LNCAP (cell line): ENCODE data around the gene TPRG1L.

Experiments
- TF ChIP-seq, protein P1 (sequence below): fragments of 450-650 bp; IDR thresholded peaks from 2 replicates; pipeline ENCODE4 v1.5.1; 2017; ENCODE audit warnings: mild to moderate bottlenecking

The TPRG1L gene

DNA sequence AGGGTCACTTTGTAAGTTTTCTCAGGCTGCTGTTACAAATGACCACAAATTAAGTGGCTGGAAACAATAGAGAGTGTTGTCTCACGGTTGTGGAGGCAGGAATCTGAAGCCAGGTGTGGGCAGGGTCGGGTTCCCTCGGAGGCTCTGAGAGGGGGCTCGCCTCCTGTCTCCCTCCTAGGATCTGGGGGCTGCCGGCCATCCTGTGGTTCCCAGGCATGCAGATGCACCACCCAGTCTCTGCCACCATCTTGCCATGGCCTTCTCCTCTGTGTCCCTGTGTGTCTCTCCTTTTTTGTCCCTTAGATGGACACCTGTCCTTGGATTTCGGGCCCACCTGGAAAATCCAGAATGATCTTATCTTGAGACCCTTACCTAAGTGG is 32.3 kb downstream of the TPRG1L start:
- TF ChIP-seq, protein P1, sequence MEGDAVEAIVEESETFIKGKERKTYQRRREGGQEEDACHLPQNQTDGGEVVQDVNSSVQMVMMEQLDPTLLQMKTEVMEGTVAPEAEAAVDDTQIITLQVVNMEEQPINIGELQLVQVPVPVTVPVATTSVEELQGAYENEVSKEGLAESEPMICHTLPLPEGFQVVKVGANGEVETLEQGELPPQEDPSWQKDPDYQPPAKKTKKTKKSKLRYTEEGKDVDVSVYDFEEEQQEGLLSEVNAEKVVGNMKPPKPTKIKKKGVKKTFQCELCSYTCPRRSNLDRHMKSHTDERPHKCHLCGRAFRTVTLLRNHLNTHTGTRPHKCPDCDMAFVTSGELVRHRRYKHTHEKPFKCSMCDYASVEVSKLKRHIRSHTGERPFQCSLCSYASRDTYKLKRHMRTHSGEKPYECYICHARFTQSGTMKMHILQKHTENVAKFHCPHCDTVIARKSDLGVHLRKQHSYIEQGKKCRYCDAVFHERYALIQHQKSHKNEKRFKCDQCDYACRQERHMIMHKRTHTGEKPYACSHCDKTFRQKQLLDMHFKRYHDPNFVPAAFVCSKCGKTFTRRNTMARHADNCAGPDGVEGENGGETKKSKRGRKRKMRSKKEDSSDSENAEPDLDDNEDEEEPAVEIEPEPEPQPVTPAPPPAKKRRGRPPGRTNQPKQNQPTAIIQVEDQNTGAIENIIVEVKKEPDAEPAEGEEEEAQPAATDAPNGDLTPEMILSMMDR = no peak

DNA sequence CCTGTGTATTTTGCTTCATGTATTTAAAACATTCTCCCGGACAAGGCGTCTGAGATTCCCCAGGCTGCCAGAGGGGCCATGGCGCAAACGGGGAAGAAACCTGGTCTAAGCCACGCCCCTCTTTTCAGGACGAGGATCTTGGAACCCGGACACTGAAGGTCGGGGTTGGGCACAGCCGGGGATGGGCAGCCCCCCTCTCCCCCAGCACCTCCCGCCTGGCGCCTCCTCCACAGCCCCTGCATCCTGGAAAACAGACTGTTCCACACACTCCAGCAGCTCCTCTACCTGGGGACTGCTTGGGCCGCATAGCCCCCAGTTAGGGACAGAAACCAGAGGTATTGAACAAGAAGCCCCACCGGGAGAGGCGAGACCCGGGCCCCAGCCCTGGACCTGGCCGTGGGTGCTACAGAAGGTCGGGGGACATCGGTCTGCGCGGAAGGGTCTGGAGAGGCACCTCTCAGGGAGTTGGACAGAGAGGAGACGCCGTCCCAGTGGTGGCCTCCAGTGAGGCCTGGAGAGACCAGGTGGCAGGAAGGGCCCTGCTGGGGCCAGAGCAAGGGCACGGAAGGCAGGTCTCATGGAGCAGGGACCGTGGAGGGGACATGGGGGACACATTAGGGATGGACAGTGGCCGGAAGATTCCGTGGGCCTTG is 32.9 kb downstream of the TPRG1L start:
- TF ChIP-seq, protein P1 = no peak

DNA sequence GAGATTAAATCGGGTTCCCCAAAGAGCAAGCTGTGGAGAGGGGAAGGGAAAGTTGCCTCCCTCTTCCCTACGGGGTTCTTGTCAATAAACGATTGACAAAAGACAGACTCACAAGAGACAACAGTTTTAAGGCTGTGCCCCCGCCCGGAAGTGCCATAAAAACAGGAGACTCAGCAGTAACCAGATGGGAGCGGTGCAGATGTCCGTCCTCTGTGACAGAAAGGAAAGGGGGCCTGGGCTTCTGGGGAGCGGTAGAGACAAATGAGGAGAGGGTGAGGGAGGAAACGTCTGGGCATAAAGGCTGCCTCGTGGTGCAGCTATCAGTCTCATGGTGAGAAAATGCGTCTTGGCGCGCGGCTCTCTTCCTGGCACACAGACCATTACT is 33.4 kb downstream of the TPRG1L start:
- TF ChIP-seq, protein P1 = no peak

DNA sequence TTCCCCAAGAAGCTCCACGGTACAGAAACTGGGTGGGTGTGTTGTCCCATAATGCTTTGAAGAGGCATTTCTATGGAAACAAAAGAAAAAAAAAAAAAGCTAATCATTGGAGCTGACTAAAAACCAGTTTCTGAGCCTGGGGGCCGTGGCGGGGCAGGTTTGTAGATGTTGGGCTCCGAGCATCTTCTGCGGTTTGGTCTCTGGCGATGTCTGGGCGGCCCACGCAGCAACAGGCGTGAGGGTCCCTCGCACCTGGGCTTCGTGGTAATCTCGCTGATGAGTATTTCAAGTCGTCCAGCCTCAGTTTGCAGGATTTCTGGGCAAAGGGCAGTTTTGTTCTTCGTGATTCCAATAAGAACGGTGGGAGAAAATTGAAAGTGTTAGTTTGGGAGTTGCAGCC is 34.3 kb downstream of the TPRG1L start:
- TF ChIP-seq, protein P1 = no peak

DNA sequence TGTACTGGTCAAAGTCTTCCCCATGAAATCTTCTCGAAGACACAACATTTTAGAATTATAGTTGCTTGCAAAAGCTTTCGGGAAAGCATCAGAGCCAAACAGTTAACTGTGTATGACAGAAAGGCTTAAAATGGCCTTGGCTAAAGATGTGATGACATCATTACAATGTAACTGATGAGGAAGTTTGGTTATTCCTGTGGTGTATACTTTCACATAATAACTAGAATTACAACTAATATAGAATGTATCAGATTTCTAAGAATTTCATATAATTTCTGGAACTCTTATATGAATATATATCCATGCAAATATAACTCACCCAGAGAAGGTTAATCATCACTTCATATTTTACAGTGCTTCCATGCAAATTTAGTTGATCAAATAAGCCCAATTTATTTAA is 35.9 kb downstream of the TPRG1L start:
- TF ChIP-seq, protein P1 = no peak

DNA sequence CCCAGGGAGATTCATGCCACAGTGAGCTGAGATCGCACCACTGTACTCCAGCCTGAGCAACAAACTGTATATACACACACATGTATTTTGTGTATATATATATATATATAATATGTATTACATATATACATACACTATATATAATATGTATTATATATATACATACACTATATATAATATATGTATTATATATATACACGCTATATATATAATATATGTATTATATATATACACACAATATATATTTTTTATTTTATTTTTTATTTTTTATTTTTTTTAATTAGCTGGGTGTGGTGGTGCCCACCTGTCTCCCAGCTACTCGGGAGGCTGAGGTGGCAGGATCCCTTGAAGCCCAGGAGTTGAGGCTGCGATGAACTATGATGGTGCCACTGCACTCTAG is 36.8 kb downstream of the TPRG1L start:
- TF ChIP-seq, protein P1 = no peak

DNA sequence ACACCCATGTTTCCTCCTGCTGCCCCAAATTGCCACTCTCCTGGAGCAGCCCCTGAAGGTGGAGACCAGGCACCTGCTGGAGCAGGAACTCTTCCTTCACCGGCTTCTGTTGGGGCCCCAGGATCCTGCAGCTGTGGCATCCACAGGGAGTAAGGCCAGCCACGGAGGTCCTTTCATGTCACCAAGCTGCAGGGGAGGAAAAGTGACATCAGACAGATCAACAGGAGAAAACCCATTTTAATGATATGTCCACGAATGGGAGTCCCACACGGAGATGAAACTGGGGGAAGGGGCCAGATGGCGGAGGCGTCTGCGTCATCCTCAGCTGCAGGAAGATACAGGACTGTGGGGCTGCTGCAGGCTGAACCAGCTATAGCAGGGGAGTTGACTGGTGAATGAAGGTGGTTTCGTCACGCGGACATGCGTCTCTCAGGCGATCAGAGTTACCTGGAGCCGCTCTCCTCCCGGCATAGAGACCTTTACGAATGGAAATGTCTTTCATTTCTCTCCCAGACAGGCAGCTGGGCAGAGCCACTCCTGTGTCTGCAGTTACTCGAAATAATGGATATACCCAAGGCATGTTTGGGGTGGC is 37.4 kb downstream of the TPRG1L start:
- TF ChIP-seq, protein P1 = no peak
